ENCODE data around the gene ITGBL1.
"Not testable (repeated sequence)": the region's sequence is repeated elsewhere in the genome, so short reads cannot be mapped to it uniquely, and the experiment has no call there.

Gene ITGBL1

GRCh38 chr13:101511766-101512165 is 59.3 kb downstream of the ITGBL1 start:
- no peak for DNase-seq

- no peak for DNase-seq
Observed at GRCh38 chr13:101512650-101513049, 60.2 kb downstream of the ITGBL1 start.

GRCh38 chr13:101514100-101514499 is 61.6 kb downstream of the ITGBL1 start:
- no peak for DNase-seq

GRCh38 chr13:101514695-101515275 is 62.3 kb downstream of the ITGBL1 start:
- DNase-seq = peak in 6 of 51 donors; percentile 1 to 55 (median 12)

- no peak for DNase-seq
Observed at GRCh38 chr13:101515504-101515903, 63.0 kb downstream of the ITGBL1 start.

- DNase-seq = no peak
Observed at GRCh38 chr13:101516262-101516661, 63.8 kb downstream of the ITGBL1 start.

GRCh38 chr13:101520672-101521071 is 68.2 kb downstream of the ITGBL1 start:
- DNase-seq = no peak

GRCh38 chr13:101521371-101521770 is 68.9 kb downstream of the ITGBL1 start:
- no peak for DNase-seq

GRCh38 chr13:101522607-101523006 is 70.1 kb downstream of the ITGBL1 start:
- DNase-seq = peak in 2 of 51 donors; percentile 11 to 34

GRCh38 chr13:101523154-101524131 is 71.0 kb downstream of the ITGBL1 start:
- DNase-seq = peak in 5 of 51 donors; percentile 5 to 44 (median 19)

- no peak for DNase-seq
Observed at GRCh38 chr13:101527130-101527529, 74.7 kb downstream of the ITGBL1 start.

GRCh38 chr13:101529422-101529821 is 76.9 kb downstream of the ITGBL1 start:
- no peak for DNase-seq

- DNase-seq = no peak
Observed at GRCh38 chr13:101530293-101530692, 77.8 kb downstream of the ITGBL1 start.

GRCh38 chr13:101535192-101535746 is 82.8 kb downstream of the ITGBL1 start:
- no peak for DNase-seq

- DNase-seq = no peak
Observed at GRCh38 chr13:101536079-101536478, 83.6 kb downstream of the ITGBL1 start.

GRCh38 chr13:101544544-101544943 is 92.1 kb downstream of the ITGBL1 start:
- DNase-seq = not testable (repeated sequence)

GRCh38 chr13:101544979-101545378 is 92.5 kb downstream of the ITGBL1 start:
- no peak for DNase-seq

- no peak for DNase-seq
Observed at GRCh38 chr13:101545521-101545920, 93.0 kb downstream of the ITGBL1 start.

- DNase-seq = no peak
Observed at GRCh38 chr13:101552286-101552685, 99.8 kb downstream of the ITGBL1 start.

GRCh38 chr13:101552786-101553185 is 100.3 kb downstream of the ITGBL1 start:
- DNase-seq = no peak

- DNase-seq = no peak
Observed at GRCh38 chr13:101554420-101555125, 102.1 kb downstream of the ITGBL1 start.

- no peak for DNase-seq
Observed at GRCh38 chr13:101555610-101556009, 103.1 kb downstream of the ITGBL1 start.
